GM18951 (cell line): Measurements from ENCODE around the gene NUP210.
"Not testable (repeated sequence)": the region's sequence is repeated elsewhere in the genome, so short reads cannot be mapped to it uniquely, and the experiment has no call there.

ENCODE experiments used
- POLR2A ChIP-seq: IDR thresholded peaks from 4 replicates; pipeline ENCODE4 v1.6.1; 2011; ENCODE audit warnings: mild to moderate bottlenecking; ENCODE audit not compliant: insufficient read length, insufficient read depth; ENCODE audit errors: extremely low read depth
- in situ Hi-C: fragments of 300-500 bp; cut with MboI; formaldehyde crosslinking; loops from one replicate; pipeline ENCODE4 v1.12.0; 2022; ENCODE audit warnings: low sequenced_read_pairs, mixed read lengths, inconsistent platforms; ENCODE audit not compliant: unreplicated experiment

Gene NUP210

GRCh38 chr3:13388816-13389215 lies 31.3 kb downstream of the NUP210 start:
- in situ Hi-C loops = no loop called here
- TF ChIP-seq POLR2A = no peak

GRCh38 chr3:13385373-13385965 lies 34.7 kb downstream of the NUP210 start:
- in situ Hi-C loops = no loop called here
- TF ChIP-seq POLR2A = no peak

- no peak for TF ChIP-seq POLR2A
- in situ Hi-C loops = no loop called here
Observed at GRCh38 chr3:13380971-13381370, 39.2 kb downstream of the NUP210 start.

- in situ Hi-C loops = no loop called here
- TF ChIP-seq POLR2A = no peak
Observed at GRCh38 chr3:13379201-13379830, 40.8 kb downstream of the NUP210 start.

- in situ Hi-C loops = no loop called here
- TF ChIP-seq POLR2A = no peak
Observed at GRCh38 chr3:13378155-13378554, 42.0 kb downstream of the NUP210 start.

GRCh38 chr3:13377741-13378140 lies 42.4 kb downstream of the NUP210 start:
- in situ Hi-C loops = not testable (repeated sequence)

- TF ChIP-seq POLR2A = no peak
- in situ Hi-C loops = no loop called here
Observed at GRCh38 chr3:13377021-13377420, 43.1 kb downstream of the NUP210 start.

- in situ Hi-C loops = no loop called here
- no peak for TF ChIP-seq POLR2A
Observed at GRCh38 chr3:13376091-13376490, 44.0 kb downstream of the NUP210 start.

GRCh38 chr3:13375464-13375863 lies 44.7 kb downstream of the NUP210 start:
- in situ Hi-C loops = no loop called here
- TF ChIP-seq POLR2A = no peak

GRCh38 chr3:13373975-13374586 lies 46.0 kb downstream of the NUP210 start:
- in situ Hi-C loops = no loop called here
- TF ChIP-seq POLR2A = no peak

- no peak for TF ChIP-seq POLR2A
- in situ Hi-C loops = no loop called here
Observed at GRCh38 chr3:13372656-13373055, 47.5 kb downstream of the NUP210 start.

GRCh38 chr3:13372126-13372525 lies 48.0 kb downstream of the NUP210 start:
- TF ChIP-seq POLR2A = no peak
- in situ Hi-C loops = no loop called here

- in situ Hi-C loops = no loop called here
- no peak for TF ChIP-seq POLR2A
Observed at GRCh38 chr3:13371100-13372075, 48.7 kb downstream of the NUP210 start.
